ENCODE data around the gene GPLD1.

Gene GPLD1

DNA sequence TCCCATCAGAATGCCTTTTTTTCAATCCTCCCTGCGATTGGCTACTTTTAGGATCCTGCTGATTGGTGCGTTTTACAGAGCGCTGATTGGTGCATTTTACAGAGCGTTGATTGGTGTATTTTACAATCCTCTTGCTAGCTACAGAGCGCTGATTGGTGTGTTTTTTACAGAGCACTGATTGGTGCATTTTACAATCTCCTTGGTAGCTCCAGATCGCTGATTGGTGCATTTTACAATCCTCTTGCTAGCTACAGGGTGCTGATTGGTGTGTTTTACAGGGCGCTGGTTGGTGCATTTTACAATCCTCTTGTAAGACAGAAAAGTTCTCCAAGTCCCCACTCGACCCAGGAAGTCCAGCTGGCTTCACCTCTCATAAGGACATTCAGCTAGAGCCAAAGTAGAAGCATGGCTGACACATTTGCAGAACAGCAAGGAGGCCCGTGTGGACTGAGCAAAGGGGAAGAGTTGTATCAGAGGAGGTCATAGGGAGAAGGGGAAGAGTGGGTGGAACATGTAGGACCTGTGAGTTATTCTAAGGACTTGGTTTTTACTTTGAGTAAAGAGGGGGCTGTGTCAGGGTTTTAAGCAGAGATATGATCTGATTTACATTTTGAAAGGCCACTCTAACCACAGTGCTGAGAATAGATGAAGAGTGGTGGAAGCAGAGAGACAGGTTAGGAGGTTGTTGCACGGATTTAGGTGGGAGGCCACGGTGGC lies 8.0 kb upstream of the GPLD1 start:
- DNase-seq (ENCODE audit: low spot score) = no peak

DNA sequence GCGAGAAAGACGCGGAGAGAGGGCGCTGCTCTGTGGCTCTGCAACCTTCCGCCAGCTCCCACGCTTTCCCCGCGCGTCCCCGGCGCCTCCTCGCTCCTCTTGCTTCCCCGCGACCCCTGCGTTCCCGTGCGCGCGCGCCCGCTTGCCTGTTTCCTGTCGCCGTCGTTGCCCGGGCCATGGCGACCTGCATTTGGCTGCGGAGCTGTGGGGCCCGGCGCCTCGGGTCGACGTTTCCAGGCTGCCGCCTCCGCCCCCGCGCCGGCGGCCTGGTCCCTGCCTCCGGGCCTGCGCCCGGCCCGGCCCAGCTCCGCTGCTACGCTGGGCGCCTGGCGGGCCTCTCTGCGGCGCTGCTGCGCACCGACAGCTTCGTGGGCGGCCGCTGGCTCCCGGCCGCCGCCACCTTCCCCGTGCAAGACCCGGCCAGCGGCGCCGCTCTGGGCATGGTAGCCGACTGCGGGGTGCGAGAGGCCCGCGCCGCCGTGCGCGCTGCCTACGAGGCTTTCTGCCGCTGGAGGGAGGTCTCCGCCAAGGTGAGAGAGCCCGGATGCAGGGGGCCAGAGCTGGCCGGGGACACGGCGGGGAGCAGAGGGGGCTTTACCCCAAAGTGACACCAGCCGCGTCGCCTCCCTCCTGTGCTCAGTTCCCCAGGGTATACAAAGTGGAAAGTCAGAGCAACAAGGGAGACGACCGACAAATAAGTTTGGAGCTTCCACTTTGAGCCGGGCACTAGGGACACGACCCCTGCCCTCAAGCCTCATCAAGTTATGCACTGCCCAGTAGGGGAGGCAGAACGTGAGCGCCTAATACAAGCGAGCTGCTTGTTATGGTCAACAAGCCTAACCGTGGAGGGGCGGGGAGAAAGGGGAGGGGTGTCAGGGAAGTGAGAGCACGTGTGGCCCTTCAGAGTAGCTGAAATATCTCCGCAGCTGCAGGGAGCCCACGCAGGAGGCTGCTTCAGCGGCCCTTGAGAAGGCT lies 5.7 kb upstream of the GPLD1 start, which contains the start of gene ALDH5A1:
Gene ALDH5A1, plus strand, starts transcription at position 149 of the 975 bp plus-strand sequence. Its CDS starts 28 bp downstream, at position 177.
- DNase-seq (ENCODE audit: low spot score) = peak; percentile 76

DNA sequence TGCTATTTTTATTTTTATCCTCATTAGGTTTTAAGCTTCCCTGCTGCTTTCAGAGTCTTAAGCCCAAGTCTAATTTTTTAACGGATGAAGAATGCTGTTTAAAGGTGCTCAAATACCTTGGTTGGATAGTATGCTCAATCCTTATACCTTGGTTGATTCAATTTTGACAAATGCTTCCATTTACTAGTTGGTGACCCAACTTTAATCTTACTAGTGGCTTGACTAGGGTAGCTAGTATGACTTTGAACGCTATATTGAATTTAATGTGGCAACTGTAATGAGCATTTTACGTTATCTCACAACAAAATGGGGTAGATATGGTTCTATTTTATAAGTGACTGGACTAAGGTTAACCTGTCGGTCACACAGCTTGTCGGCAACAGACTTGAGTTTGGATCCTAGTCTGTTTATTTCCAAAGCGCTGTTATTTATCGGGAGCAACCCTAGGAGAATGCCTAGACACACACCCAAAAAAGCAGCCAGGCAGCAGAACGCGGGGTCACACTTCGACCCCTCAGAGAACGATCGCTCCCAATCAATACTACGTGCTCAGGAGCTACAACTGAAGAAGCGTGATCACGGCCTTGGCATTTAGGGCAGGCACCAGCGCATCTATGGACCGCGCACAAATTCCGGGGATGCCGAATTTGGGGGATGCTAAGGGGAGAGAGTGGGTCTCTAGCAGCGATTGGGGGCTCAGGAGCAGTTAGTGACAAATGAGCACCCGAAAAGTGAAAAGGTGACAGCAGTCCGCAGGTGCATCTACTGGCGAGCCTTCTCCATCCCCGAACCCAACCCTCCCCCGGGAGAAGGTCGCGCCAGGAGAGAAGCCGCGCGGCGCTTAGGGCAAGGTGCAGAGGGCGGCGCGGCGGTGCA lies 4.8 kb upstream of the GPLD1 start:
- DNase-seq (ENCODE audit: low spot score) = no peak

DNA sequence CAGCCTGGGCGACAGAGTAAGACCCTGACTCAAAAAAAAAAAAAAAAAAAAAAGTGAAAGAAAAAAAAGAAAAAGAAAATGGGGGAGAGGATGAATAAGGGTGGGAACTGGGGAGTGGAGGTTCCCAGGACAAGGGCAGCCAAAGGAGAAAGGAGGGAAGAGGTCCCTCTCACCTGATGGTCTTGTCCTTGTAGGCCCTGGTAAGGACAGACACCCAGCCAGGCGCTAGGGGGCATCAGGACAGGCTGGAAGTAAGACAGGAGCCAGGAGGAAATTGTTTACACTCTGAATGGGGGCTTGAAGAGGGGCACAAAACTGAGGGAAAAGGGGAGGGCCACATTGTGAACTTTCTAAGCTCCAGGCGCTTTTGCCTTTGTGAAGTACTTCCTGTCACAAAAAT lies 3.1 kb upstream of the GPLD1 start:
- no peak for DNase-seq (ENCODE audit: low spot score)

DNA sequence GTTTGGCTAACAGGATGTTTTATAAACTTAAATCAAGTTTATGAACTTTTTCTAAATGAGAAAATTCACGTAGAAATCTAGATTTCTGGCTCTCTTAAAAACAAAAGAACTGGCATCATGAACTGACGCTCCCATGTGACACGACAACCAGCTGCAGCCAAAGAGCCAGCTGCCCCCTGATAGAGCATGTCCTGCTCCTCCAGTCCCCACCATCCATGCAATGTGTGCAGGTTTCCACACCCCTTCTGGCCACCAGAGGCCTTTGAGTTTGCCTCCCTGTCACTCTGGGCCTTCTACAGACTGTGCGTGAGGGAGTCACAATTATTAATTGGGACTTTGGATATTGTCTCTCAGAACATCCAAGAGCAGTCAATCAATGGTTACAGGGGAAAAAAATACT lies 1.6 kb upstream of the GPLD1 start:
- no peak for DNase-seq (ENCODE audit: low spot score)

DNA sequence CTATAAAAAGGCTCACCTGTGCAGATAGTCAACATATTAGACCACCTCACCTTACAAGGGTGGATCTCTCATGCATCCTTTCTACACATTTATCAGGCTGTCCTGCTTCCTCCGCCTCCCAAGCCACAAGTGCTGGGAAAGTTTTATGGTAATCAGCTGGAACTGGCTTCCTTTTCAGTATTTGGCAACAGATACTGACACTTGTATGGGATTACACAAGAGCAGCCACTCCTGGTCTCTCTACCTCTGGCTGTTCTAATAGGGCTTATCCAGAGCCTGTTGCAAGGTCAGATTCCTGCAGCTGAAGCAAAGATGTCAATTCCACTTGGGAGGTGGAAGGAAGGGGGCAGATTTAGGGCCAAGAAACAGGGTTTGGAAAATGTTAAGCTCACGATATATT lies 503 bp upstream of the GPLD1 start:
- DNase-seq (ENCODE audit: low spot score) = no peak

DNA sequence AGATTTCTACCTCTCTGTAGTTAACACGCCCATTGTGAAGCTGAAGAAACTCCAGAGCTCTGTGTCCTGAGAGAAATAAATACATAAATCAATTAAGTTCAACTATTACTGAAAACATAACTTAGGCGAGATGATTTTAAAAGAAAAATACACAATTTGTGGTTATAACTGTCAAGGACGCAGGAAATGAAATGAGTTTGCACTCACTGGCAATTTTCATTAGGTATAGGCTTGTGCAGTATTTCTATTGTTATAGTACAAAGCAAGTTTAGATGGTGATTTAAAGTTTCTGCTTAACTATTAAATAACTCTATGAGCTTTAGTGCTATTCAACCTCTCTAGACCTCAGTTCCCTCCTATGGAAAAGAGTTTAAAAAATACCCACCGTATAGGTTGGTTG lies 3.3 kb downstream of the GPLD1 start:
- DNase-seq (ENCODE audit: low spot score) = no peak

DNA sequence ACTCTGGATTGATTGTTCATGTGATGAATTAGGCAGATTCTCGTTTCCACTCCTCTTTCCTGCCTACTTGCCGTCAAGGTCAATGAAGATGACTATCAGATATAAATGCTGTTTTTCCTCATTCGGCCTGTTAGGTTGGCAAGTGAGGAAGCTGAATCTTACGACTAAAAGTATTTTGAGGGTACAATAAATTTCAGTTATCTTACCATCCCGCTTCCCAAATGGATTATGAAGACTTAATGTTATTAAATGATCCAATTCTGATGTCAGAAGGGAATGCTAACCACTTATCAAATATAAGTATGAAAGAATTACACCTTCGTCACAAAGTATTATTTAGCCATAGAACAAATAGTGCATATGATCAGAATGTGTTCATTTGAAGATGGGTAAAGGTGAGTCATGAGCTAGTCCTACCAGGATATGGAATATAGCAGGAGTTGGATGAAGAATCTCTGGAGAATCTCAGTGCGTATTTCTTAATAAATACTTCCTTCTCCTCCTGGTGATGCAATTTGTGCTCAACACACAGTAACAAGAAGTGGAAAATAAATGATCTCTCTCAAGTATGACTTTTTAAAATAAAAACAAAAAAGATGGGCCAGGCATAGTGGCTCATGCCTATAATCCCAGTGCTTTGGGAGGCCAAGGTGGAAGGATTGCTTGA lies 4.6 kb downstream of the GPLD1 start:
- DNase-seq (ENCODE audit: low spot score) = no peak

DNA sequence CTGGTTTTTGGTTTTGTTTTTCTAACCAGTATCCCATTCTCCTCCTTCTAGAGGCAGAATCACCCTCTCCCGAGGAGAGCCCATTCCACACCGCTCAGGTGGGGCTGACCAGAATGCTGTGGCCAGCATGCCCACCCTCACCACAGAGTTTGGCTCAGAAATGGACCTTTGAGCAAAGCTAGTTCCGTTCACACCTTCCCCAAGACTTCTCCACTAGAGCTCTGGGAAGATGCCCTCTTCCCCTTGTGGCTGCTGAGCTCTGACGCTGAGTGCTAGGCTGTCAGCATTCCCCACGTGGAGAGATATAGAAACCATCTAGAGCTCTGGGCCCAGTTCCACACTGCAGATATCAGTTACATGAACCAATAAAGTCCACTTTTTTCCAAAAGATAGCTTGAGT lies 7.9 kb downstream of the GPLD1 start:
- DNase-seq (ENCODE audit: low spot score) = no peak

DNA sequence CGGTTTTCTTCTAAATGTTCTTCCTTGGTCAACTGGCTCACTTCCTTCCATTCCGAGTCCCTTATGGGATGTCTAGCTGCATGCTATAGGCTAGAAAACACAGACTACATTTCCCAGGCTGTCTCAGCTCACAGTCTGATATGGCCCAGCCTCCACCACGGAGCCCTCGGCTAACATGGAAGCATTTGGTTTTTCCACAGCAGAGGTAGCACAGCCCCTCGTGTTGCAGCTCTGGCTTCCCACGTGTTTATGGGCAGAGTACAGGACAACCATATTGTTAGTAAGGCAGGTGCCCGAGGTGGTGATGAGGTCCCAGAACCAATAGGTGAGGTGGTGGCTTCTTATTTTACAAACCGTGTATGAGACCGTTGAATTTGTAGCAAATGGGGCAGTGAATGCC lies 8.7 kb downstream of the GPLD1 start:
- DNase-seq (ENCODE audit: low spot score) = no peak

DNA sequence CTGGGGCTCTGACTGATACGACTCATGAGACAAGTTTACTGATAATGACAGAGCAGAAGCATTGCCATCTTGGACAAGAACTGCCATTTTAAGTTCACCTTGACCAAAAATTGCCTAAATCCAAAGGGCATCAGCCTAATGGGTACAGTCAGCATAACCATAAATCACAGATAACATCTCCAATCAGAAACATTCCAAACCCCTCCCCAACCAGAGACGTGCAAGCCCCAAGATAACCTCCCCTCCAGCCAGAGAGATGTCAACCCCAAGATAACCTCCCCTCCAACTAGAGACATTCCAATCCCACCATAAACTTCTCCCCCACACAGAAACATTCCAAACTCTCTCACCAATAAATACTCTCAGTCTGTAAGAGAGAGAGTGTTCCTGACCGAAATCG lies 10.5 kb downstream of the GPLD1 start:
- no peak for DNase-seq (ENCODE audit: low spot score)

DNA sequence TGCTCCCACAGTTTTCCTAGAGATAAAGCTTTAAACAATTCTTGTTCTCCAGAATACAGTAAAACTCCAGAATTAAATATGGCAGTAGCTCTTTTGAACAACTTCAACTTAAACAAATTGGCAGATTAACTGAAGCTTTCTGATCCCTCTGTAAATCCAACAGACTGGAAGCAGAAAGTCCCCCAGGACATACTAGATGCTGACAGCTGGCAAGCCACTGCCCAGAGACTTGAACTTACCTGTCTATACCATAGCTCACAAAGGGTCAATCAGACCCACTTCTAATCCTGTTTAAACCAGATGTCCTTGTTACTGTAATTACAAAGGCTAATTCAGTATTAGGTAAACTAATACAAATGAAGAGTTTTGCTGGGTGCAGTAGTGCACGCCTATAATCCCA lies 12.3 kb downstream of the GPLD1 start:
- no peak for DNase-seq (ENCODE audit: low spot score)

DNA sequence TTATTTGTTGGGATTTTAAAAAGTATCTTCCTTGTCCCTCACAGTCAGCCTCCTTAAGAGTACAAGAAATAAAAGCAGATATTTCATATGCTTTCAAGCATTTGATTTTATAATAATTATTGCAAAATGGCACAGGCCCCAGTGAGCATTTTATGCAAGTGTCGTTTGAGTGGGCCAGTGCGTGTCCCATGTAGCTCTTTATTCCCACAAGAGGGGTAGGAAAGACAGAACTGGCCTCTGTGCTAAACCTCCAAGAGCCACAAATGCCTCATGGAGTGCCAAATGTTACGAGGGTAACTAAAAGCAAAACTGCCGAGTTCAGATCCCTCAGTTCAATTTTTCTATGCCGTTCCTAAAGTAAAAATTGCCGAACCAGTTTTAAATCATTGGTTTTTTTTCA lies 12.7 kb downstream of the GPLD1 start:
- DNase-seq (ENCODE audit: low spot score) = no peak

DNA sequence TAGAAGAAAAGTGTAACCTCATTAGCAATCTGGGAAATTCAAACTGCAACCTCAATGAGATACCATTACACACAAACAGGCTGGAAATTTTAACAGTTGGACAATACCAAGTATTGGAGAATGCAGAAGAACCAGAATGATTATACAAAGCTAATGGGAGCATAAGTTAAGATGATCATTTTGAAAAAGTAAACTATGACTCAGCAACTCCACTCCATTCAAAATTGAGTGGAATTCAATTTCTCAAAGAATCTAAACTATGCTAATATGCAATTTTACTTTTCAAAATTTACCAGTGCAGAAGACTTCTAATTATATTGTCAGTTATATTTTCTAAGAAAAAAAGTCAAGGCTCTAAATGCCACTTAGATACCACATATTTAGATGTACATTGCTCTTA lies 17.2 kb downstream of the GPLD1 start:
- DNase-seq (ENCODE audit: low spot score) = no peak

DNA sequence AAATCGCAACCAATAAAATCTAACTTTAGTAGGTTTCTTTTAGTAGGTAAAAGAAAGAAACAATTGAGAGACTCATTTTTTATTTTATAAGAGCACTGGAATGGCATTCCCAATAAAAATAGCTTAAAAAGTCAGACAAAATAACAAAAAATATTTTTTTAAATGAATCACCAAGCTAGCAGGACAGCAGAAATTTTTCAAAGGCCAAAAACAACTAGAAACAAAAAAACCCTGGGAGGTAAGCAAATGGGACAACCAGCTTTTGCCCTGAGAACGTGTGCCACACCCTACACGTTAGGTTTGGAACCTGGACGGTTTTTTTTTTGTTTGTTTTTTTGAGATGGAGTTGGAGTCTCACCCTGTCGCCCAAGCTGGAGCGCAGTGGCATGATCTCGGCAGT lies 19.6 kb downstream of the GPLD1 start:
- DNase-seq (ENCODE audit: low spot score) = no peak

DNA sequence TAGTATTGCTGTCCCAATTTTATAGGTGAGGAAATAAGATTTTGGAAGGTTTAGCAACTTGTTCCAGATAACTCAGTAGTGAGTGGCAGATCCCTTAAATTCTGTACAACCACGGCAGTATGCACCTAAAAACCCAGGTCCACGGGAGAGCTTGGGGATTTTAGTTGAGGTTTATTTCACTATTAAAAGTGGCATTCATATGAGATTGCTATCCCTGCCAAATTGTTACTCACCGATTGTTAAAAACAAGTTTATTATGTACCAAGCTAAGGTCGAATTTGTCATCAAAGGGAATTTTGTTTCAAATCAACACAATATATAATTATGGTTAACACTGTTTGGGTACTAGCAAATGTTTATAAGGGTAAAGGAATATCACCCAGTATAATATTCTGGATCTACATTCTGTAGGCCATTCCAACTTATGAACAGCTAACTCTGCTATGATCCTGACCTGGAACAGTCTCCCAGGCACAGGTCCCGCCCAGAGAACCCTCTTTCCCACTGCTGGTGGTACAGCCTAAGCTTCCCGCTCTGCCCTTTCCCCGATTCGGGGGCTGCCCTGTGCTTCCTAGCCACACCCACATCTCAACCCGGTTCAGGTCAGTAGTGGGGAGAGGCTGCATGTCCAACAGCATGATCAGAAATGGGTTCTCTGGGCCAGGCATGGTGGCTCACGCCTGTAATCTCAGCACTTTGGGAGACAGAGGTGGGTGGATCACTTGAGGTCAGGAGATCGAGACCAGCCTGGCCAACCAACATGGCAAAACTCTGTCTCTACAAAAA lies 24.9 kb downstream of the GPLD1 start:
- no peak for DNase-seq (ENCODE audit: low spot score)

DNA sequence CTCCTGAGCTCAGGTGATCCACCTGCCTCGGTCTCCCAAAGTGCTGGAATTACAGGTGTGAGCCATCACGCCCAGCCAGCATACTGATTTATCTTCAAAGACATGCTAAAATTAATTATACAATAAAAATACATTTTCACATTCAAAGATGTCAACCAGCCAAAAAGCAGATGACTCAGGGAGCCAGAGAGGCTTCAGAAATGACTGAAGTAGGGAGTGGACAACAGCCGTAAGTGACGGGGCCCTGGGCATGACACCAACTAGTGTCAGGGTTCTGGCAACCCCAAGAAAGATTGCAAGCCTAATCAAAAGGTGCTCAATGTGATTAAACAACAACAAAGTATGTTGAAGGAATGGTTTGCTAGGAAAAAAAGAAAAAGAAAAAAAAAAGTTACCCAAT lies 28.4 kb downstream of the GPLD1 start:
- DNase-seq (ENCODE audit: low spot score) = no peak

DNA sequence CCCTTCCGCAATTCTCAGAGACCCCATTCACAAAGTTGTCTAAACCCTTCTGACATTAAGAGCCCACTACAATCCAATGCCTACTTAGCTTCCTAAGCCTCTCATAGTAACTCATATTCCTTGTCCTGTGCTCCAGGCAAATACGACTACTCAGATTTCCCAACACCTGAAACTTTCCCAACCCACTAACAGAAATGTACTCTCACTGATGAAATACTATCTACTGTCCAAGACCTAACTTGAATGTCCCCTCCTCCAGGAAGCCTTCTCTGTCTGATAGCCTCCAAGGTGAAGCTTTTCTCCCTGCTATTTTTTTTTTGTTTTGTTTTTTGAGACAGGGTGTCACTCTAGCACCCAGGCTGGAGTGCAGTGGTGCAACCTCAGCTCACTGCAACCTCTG lies 30.4 kb downstream of the GPLD1 start:
- DNase-seq (ENCODE audit: low spot score) = no peak

DNA sequence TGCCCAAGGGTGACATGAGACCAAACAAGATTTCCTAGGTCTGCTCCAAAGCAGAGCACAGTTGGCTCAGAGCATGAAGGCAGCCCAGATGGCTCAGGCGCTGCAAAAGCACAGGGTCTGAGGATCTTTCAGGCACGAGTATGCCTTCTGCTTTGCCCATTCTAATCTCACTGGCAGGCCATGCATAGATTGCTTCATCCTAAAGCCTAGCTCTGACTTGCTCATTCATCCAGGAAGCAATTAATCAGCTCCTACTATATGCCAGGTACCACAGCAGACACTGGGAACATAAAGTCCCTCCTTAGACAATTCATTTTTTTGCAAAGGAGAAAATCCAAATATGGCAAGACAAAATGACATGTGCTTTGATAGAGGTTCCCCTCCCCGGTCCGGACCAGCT lies 31.2 kb downstream of the GPLD1 start:
- no peak for DNase-seq (ENCODE audit: low spot score)

DNA sequence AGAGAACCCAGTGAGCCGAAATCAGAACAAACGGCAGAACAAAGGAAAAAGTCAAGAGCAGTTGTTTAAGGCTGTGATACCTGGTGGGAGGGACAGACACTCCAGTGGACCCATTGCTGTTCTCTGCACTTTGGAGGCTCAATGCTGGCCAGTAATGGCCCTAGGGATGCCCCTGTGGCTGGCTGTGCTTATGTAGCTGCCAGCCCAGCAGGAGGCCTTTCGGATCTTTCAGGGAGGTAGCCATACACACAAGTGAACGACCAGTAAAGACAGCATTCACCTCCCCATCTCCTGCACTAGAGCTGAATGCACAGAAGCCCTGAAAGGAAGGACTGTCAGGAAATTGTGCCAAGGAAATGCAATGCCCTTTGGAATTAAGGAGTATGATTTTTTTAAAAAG lies 34.3 kb downstream of the GPLD1 start:
- no peak for DNase-seq (ENCODE audit: low spot score)

DNA sequence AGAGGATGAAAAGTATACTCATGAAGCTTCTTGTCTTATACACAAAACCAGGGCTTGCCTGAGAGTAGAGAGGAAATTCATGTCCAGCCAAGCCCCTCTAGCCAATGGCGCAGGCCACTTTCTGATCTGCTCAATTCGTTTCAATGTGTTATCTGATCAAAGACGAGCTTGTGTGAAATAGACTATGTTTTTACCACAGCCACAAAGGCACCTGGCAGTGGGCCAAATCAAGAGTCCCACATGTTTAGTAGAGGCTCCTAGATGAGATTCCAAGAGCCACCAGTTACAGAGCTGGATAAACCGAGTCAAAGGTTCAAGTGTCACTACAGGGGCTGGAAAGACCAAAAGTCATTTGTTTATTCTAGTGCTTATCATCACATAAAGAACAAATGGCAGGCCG lies 34.9 kb downstream of the GPLD1 start:
- no peak for DNase-seq (ENCODE audit: low spot score)
